Keratinocyte (primary cell): Measurements from ENCODE around the gene CACHD1. TPM values are rescaled to one million over a fixed set of nuclear protein-coding genes. Genes with fewer than 3 reads are reported as not detected.

Experiments
- DNase-seq: peaks from one replicate; pipeline ENCODE4 v3.0.0-alpha.2; 2011; ENCODE audit warnings: low read depth, missing footprints, low spot score
- FAIRE-seq: peaks from 2 replicates; lab custom pipeline; 2011; peaks lifted over from hg19 to GRCh38; lab: Jason Lieb, UNC
- H2AFZ ChIP-seq: 2 replicates; pipeline ENCODE4 v1.6.0; 2012; ENCODE audit warnings: low read length, control low read depth, inconsistent platforms; ENCODE audit not compliant: control insufficient read depth
- H3K27ac ChIP-seq: 2 replicates; pipeline ENCODE4 v1.5.1; 2011; ENCODE audit warnings: low read length; ENCODE audit not compliant: control insufficient read depth, insufficient read depth
- H3K27me3 ChIP-seq: 3 replicates; pipeline ENCODE4 v1.6.0; 2011; ENCODE audit warnings: low read length; ENCODE audit not compliant: control insufficient read depth, insufficient read depth; ENCODE audit errors: extremely low read depth
- H3K36me3 ChIP-seq, 2 experiments: 2 replicates in 1 of 2; 3 replicates in 1 of 2; pipeline ENCODE4 v1.5.1; 2011; ENCODE audit warnings: low read length in 2 of 2, mild to moderate bottlenecking in 1 of 2; ENCODE audit not compliant: control insufficient read depth in 2 of 2, insufficient read depth in 2 of 2; ENCODE audit errors: extremely low read depth in 1 of 2
- H3K4me1 ChIP-seq: 3 replicates; pipeline ENCODE4 v1.5.1; 2011; ENCODE audit warnings: low read length; ENCODE audit not compliant: control insufficient read depth, insufficient read depth; ENCODE audit errors: extremely low read depth
- H3K4me2 ChIP-seq: 3 replicates; pipeline ENCODE4 v1.6.0; 2011; ENCODE audit warnings: low read depth, low read length; ENCODE audit not compliant: control insufficient read depth, insufficient read depth; ENCODE audit errors: extremely low read depth
- H3K4me3 ChIP-seq, 3 experiments: fragments of 200-600 bp in 1 of 3; sonication (generic) in 1 of 3; 2 replicates in 2 of 3; 3 replicates in 1 of 3; pipeline ENCODE4 v1.5.1; 2011 to 2016; ENCODE audit warnings: low read length in 3 of 3, mild to moderate bottlenecking in 3 of 3, control low read depth in 2 of 3, inconsistent platforms in 1 of 3, low read depth in 1 of 3, mixed read lengths in 1 of 3, mixed run types in 1 of 3, moderate library complexity in 1 of 3; ENCODE audit not compliant: control insufficient read depth in 2 of 3, insufficient read depth in 2 of 3; ENCODE audit errors: extremely low read depth in 1 of 3
- H3K79me2 ChIP-seq: 2 replicates; pipeline ENCODE4 v1.6.0; 2012; ENCODE audit warnings: low read length; ENCODE audit not compliant: control insufficient read depth, insufficient read depth
- H3K9ac ChIP-seq: 3 replicates; pipeline ENCODE4 v1.6.0; 2011; ENCODE audit warnings: low read length; ENCODE audit not compliant: control insufficient read depth, insufficient read depth; ENCODE audit errors: extremely low read depth
- H3K9me1 ChIP-seq: 3 replicates; pipeline ENCODE4 v1.6.0; 2011; ENCODE audit warnings: low read length; ENCODE audit not compliant: control insufficient read depth, insufficient read depth; ENCODE audit errors: extremely low read depth
- H3K9me3 ChIP-seq: 2 replicates; pipeline ENCODE4 v1.5.1; 2012; ENCODE audit warnings: low read depth, low read length; ENCODE audit not compliant: control insufficient read depth
- H4K20me1 ChIP-seq: 3 replicates; pipeline ENCODE4 v1.6.0; 2011; ENCODE audit warnings: low read length; ENCODE audit not compliant: control insufficient read depth, insufficient read depth; ENCODE audit errors: extremely low read depth
- EZH2 ChIP-seq: IDR thresholded peaks from one replicate; pipeline ENCODE4 v1.6.1; 2012; ENCODE audit warnings: inconsistent platforms, mild to moderate bottlenecking, low read length, moderate library complexity
- dilution Hi-C: fragments of 300-500 bp; cut with MboI; formaldehyde crosslinking; loops from one replicate; pipeline ENCODE4 v1.7.0; 2020; ENCODE audit warnings: low sequenced_read_pairs; ENCODE audit not compliant: extremely low pct_ligation_motif_present
- polyA plus RNA-seq, 5 experiments: library from polyadenylated mRNA; depleted of rRNA in 3 of 5; stranded (reverse) in 3 of 5; stranded (forward) in 1 of 5; unstranded in 1 of 5; fragments of >200 nt; gene quantifications; 1 replicate in 1 of 5; 2 replicates in 3 of 5; 3 replicates in 1 of 5; pipeline versions ENCODE4 v1.2.1 to v1.2.3, GENCODE V29; 2011 to 2012; ENCODE audit warnings: missing spikeins in 2 of 5, low read depth in 1 of 5, low replicate concordance in 1 of 5
- TF ChIP-seq, protein P1 (sequence below), 3 experiments: IDR thresholded peaks in 1 of 3; conservative IDR thresholded peaks in 1 of 3; optimal IDR thresholded peaks in 1 of 3; 2 replicates in 2 of 3; 3 replicates in 1 of 3; pipeline versions ENCODE3 to v1.5.1; 2011; ENCODE audit warnings: low read length in 3 of 3, mild to moderate bottlenecking in 3 of 3, moderate library complexity in 2 of 3, control low read depth in 1 of 3, inconsistent platforms in 1 of 3; ENCODE audit not compliant: insufficient read depth in 2 of 3; ENCODE audit errors: extremely low read depth in 1 of 3

CACHD1 gene
- polyA plus RNA-seq, 1 donor (not counting 4 experiments of a cell fraction or from before 2014, with no cell fraction given): 2.4 TPM

- DNase-seq (no peak), FAIRE-seq (no peak)
- Histone ChIP-seq H3K4me1 (peaks cover 12% of the 10 kb centered on the region), H3K36me3 (no peaks in the 10 kb centered on the region), H2AFZ (no peak overlapping the region), H3K9me1 (no peaks in the 10 kb centered on the region), H3K9me3 (no peaks in the 10 kb centered on the region), H4K20me1 (no peaks in the 10 kb centered on the region), H3K79me2 (no peaks in the 10 kb centered on the region), H3K27ac (no peak overlapping the region), H3K4me2 (no peak overlapping the region), H3K4me3 (no peak overlapping the region), H3K27me3 (no peaks in the 10 kb centered on the region), H3K9ac (no peak overlapping the region)
- TF ChIP-seq, protein P1, sequence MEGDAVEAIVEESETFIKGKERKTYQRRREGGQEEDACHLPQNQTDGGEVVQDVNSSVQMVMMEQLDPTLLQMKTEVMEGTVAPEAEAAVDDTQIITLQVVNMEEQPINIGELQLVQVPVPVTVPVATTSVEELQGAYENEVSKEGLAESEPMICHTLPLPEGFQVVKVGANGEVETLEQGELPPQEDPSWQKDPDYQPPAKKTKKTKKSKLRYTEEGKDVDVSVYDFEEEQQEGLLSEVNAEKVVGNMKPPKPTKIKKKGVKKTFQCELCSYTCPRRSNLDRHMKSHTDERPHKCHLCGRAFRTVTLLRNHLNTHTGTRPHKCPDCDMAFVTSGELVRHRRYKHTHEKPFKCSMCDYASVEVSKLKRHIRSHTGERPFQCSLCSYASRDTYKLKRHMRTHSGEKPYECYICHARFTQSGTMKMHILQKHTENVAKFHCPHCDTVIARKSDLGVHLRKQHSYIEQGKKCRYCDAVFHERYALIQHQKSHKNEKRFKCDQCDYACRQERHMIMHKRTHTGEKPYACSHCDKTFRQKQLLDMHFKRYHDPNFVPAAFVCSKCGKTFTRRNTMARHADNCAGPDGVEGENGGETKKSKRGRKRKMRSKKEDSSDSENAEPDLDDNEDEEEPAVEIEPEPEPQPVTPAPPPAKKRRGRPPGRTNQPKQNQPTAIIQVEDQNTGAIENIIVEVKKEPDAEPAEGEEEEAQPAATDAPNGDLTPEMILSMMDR (optimal IDR thresholded peaks at IDR 0.05 in 1 of 3, IDR thresholded peaks at IDR 0.05 in 1 of 3, conservative IDR thresholded peaks at IDR 0.05 in 1 of 3; ENCODE audit: extremely low read depth in 1 of 3, insufficient read depth in 2 of 3, low read length in 3 of 3): no peak
- TF ChIP-seq EZH2: no peak
- dilution Hi-C loops: no loop called here
Measured at GRCh38 chr1:64516803-64517568, 47.1 kb downstream of the CACHD1 start.

DNA sequence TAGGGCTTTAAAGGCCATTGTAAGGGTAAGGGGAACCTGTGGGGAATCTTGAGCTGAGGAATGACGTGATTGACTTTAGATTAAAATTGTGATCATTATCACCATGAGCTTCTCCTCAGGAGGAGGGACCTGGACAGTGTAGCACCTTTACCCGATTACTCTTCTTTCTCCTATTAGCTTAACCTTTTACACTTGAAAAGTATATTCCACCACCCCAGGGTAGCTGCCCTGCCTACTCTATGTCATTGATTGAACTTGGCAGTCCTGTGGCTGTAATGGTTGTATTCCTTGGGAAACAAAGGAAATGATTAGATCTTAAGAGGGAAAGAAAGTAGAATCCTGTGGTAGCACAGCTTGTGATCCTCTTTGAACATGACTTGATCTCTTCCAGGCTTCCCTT lies 47.7 kb downstream of the CACHD1 start:
- Histone ChIP-seq H4K20me1 (no peaks in the 10 kb centered on the region), H3K36me3 (no peaks in the 10 kb centered on the region), H3K4me2 (no peak overlapping the region), H3K9me3 (no peaks in the 10 kb centered on the region), H3K27ac (no peak overlapping the region), H3K9me1 (no peaks in the 10 kb centered on the region), H2AFZ (no peak overlapping the region), H3K4me1 (peaks cover 12% of the 10 kb centered on the region), H3K9ac (no peak overlapping the region), H3K27me3 (no peaks in the 10 kb centered on the region), H3K4me3 (no peak overlapping the region), H3K79me2 (no peaks in the 10 kb centered on the region)
- dilution Hi-C loops: no loop called here
- DNase-seq: no peak
- TF ChIP-seq, protein P1 (optimal IDR thresholded peaks at IDR 0.05 in 1 of 3, IDR thresholded peaks at IDR 0.05 in 1 of 3, conservative IDR thresholded peaks at IDR 0.05 in 1 of 3; ENCODE audit: extremely low read depth in 1 of 3, insufficient read depth in 2 of 3, low read length in 3 of 3): no peak
- TF ChIP-seq EZH2: no peak
- no peak for FAIRE-seq
